AG04449 (cell line): ENCODE data around the gene CAMK4.
"Not testable (repeated sequence)": the region's sequence is repeated elsewhere in the genome, so short reads cannot be mapped to it uniquely, and the experiment has no call there.

ENCODE experiments used
- CTCF ChIA-PET: fragments of 350-600 bp; formaldehyde crosslinking; extraction: SDS; loops from one replicate; lab custom pipeline; 2021; ENCODE audit warnings: antibody characterized with exemption; lab: Yijun Ruan, JAX
- POLR2A ChIA-PET: fragments of 400-600, 350-600 bp; formaldehyde crosslinking; extraction: SDS; loops from one replicate; lab custom pipeline; 2020; ENCODE audit warnings: antibody characterized with exemption, inconsistent platforms; lab: Yijun Ruan, JAX
- DNase-seq: peaks from one replicate; pipeline ENCODE4 v3.0.0-alpha.2; 2010; ENCODE audit warnings: low read depth, low spot score
- H3K4me3 ChIP-seq: 2 replicates; pipeline ENCODE4 v1.5.1; 2011; ENCODE audit warnings: low read depth, mild to moderate bottlenecking, control low read depth, low read length
- TF ChIP-seq, protein P1 (sequence below): IDR thresholded peaks from one replicate; pipeline ENCODE4 v1.5.1; 2011; ENCODE audit warnings: mild to moderate bottlenecking, moderate library complexity, low read length, control low read depth, inconsistent platforms; ENCODE audit not compliant: insufficient read depth; ENCODE audit errors: missing control alignments

Gene CAMK4

DNA sequence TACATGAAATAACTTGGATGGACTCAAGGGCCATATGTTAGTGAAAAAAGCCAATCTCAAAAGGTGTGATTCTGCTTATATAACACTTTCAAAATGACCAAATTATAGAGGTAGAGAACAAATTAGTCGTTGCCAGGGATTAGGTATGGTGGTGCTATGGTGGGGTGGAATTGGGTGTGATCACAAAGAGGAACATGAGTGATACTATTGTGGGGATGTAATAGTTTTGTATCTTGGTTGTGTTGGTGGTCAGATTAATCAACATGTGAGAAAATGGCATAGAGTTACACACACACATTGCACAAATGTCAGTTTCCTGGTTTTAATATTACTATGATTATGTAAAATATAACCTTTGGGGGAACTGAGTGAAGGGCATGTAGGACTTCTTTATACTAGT, 31.9 kb downstream of the CAMK4 start:
- DNase-seq = no peak
- TF ChIP-seq, protein P1, sequence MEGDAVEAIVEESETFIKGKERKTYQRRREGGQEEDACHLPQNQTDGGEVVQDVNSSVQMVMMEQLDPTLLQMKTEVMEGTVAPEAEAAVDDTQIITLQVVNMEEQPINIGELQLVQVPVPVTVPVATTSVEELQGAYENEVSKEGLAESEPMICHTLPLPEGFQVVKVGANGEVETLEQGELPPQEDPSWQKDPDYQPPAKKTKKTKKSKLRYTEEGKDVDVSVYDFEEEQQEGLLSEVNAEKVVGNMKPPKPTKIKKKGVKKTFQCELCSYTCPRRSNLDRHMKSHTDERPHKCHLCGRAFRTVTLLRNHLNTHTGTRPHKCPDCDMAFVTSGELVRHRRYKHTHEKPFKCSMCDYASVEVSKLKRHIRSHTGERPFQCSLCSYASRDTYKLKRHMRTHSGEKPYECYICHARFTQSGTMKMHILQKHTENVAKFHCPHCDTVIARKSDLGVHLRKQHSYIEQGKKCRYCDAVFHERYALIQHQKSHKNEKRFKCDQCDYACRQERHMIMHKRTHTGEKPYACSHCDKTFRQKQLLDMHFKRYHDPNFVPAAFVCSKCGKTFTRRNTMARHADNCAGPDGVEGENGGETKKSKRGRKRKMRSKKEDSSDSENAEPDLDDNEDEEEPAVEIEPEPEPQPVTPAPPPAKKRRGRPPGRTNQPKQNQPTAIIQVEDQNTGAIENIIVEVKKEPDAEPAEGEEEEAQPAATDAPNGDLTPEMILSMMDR = no peak
- H3K4me3 ChIP-seq = no peak overlapping the region
- CTCF ChIA-PET = no interaction called here
- POLR2A ChIA-PET = no interaction called here

DNA sequence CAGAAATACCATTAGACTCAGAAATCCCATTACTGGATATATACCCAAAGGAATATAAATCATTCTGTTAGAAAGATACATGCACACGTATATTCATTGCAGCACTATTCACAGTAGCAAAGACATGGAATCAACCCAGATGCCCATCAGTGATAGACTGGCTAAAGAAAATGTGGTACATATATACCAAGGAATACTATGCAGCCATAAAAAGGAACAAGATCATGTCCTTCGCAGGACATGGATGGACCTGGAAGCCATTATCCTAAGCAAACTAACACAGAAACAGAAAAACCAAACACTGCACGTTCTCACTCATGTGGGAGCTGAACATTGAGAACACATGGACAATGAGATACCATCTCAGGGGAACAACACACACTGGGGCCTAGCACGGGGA, 33.4 kb downstream of the CAMK4 start:
- CTCF ChIA-PET, H3K4me3 ChIP-seq: not testable (repeated sequence)

DNA sequence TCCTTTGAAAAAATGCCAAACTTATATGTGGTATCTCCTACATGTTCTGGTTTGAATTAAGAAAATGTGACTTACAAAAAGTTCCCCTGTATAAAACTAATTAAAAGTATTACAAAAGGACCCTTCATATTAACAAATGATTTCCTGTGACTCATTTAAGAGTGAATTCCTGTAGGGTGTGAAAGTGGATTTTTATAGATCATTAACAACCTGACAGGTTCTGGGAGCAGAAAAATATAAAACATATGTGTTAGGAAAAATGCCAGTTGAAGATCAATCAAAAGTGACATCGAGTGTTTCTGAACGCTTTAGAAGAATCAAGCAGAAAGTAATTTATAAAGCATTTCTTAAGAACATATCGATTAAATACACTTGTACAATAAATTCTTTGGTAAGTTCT, 35.5 kb downstream of the CAMK4 start:
- DNase-seq = no peak
- ChIA-PET POLR2A (no interaction called here), CTCF (no interaction called here)
- TF ChIP-seq, protein P1 = no peak
- H3K4me3 ChIP-seq = no peak overlapping the region

More for the DNA sequence above, 33.4 kb downstream of the CAMK4 start:
- DNase-seq, POLR2A ChIA-PET: not testable (repeated sequence)

DNA sequence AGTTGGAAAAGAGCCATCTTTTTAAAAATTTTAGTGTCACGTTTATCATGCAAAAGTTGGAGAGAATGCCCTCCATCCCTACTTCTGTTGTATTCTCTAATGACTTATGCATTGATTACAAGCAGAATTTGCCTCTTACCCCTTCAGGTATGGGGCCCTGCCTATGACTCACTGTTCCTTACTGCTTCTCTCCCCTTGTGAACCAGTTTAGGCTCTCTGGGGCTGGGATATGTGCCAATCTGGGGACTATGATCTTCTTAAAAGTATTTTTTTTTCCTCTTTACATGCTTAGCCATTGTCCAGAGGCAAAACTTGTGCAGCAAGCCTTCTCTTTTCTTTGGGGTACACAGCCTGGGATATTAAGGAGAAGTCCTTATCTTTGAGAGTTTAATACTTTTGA, 37.4 kb downstream of the CAMK4 start:
- DNase-seq = no peak
- H3K4me3 ChIP-seq = no peak overlapping the region
- ChIA-PET CTCF (no interaction called here), POLR2A (no interaction called here)
- TF ChIP-seq, protein P1 = no peak

DNA sequence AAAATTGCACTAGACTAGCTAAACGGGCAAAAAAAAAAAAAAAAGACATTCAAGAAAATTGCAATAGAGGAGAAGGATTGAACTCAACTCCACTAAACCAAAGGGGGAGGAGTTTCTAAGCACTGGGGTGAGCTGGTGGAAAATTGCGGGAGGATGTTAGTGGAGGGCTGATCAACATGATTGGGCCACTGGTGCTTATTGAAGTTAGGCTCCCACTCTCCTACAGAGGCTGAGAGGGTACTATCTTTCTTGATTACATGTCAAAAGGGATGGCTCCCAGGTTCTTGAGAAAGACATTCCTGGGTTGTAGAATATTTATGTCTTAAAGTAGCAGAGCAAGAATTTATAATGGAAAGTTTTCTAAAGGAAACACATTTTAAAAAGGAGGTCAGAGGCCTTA, 38.0 kb downstream of the CAMK4 start:
- CTCF ChIA-PET = no interaction called here

DNA sequence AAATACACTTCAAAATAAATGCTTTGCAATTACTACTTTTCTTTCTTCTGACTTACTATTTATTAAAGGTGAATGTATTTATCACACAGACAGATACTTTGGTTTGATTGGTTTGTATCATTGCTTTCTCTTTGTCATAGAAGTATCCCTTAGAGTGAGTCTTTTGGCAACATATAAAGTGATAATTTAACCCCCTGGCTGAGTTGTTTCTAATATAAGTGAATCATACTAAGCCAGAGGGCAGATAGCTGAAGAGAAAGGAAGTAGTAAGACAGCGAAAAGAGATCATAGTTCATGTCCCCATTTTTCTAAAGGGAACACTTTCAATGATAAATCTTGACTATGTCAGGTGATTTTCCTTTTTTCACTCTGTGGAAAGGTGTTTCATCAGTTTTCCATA, 38.6 kb downstream of the CAMK4 start:
- POLR2A ChIA-PET = no interaction called here

More for the DNA sequence above, 38.0 kb downstream of the CAMK4 start:
- POLR2A ChIA-PET = no interaction called here
- TF ChIP-seq, protein P1 = no peak
- no peak for DNase-seq
- no peak overlapping the region for H3K4me3 ChIP-seq

DNA sequence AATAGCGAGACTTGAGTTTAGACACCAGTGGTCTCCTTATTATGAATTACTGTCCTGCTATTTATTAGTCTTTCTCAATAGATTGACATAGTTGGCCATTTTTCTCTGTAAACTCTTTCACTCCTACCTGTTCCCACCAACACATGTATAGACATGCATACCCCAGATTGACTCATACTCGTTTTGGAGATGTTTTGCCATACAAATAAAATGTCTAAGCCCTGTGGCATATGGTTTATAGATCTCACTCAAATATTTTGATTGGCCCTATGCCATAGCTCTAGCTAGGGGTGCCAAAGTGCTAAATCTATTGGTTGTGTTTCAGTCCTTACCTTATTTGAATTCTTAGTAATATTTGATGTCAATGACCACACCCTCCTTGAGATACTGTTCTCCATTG, 42.3 kb downstream of the CAMK4 start:
- no peak overlapping the region for H3K4me3 ChIP-seq
- POLR2A ChIA-PET = no interaction called here

More for the DNA sequence above, 38.6 kb downstream of the CAMK4 start:
- H3K4me3 ChIP-seq = no peak overlapping the region
- DNase-seq = no peak
- TF ChIP-seq, protein P1 = no peak
- CTCF ChIA-PET = no interaction called here

More for the DNA sequence above, 42.3 kb downstream of the CAMK4 start:
- DNase-seq = no peak
- CTCF ChIA-PET = no interaction called here
- TF ChIP-seq, protein P1 = no peak
